ENCODE results near the gene STAC2.
A peak's percentile ranks its signal among the peaks of the same experiment; 100 is the strongest.
"Not testable (repeated sequence)": the region's sequence is repeated elsewhere in the genome, so short reads cannot be mapped to it uniquely, and the experiment has no call there.

Gene STAC2

GRCh38 chr17:39225308-39225958 is at the start of gene STAC2:
Gene STAC2, minus strand, starts transcription at chr17:39225945. Its CDS starts 443 bp downstream, at chr17:39225502.
- DNase-seq, result no peak

GRCh38 chr17:39271546-39271945 is 45.8 kb upstream of the STAC2 start:
- DNase-seq, result no peak

GRCh38 chr17:39270923-39271322 is 45.2 kb upstream of the STAC2 start:
- DNase-seq, result no peak

GRCh38 chr17:39264119-39264518 is 38.4 kb upstream of the STAC2 start:
- no peak for DNase-seq

- DNase-seq, result peak; percentile 61
These were observed 35.5 kb upstream of the STAC2 start for GRCh38 chr17:39261286-39261685.

GRCh38 chr17:39252788-39253460 is 27.2 kb upstream of the STAC2 start:
- DNase-seq, result no peak

- DNase-seq, result no peak
These were observed 26.3 kb upstream of the STAC2 start for GRCh38 chr17:39251997-39252396.

- DNase-seq, result not testable (repeated sequence)
These were observed 24.3 kb upstream of the STAC2 start for GRCh38 chr17:39250076-39250475.

- DNase-seq, result no peak
These were observed 20.5 kb upstream of the STAC2 start for GRCh38 chr17:39246274-39246673.

- peak; percentile 93 for DNase-seq
These were observed 19.1 kb upstream of the STAC2 start for GRCh38 chr17:39244600-39245570.

- no peak for DNase-seq
These were observed 18.4 kb upstream of the STAC2 start for GRCh38 chr17:39244016-39244599.

- DNase-seq, result no peak
These were observed 17.4 kb upstream of the STAC2 start for GRCh38 chr17:39243155-39243554.

- no peak for DNase-seq
These were observed 14.9 kb upstream of the STAC2 start for GRCh38 chr17:39240631-39241030.

- DNase-seq, result peak; percentile 85
These were observed 14.0 kb upstream of the STAC2 start for GRCh38 chr17:39239640-39240314.

- peak; percentile 75 for DNase-seq
These were observed 12.7 kb upstream of the STAC2 start for GRCh38 chr17:39238311-39238972.

- DNase-seq, result no peak
These were observed 11.8 kb upstream of the STAC2 start for GRCh38 chr17:39237586-39237985.

- DNase-seq, result no peak
These were observed 11.3 kb upstream of the STAC2 start for GRCh38 chr17:39236981-39237441.

GRCh38 chr17:39236450-39236927 is 10.7 kb upstream of the STAC2 start:
- no peak for DNase-seq

GRCh38 chr17:39235555-39236449 is 10.1 kb upstream of the STAC2 start:
- peak; percentile 75 for DNase-seq
